DMS79 treated with DMSO at 0.1 percent for 48 hours (cell line): ENCODE results near the gene HOXA6.

Source experiments
- DNase-seq: peaks from one replicate; lab custom pipeline; 2025; lab: John Stamatoyannopoulos, UW

Gene HOXA6

DNA sequence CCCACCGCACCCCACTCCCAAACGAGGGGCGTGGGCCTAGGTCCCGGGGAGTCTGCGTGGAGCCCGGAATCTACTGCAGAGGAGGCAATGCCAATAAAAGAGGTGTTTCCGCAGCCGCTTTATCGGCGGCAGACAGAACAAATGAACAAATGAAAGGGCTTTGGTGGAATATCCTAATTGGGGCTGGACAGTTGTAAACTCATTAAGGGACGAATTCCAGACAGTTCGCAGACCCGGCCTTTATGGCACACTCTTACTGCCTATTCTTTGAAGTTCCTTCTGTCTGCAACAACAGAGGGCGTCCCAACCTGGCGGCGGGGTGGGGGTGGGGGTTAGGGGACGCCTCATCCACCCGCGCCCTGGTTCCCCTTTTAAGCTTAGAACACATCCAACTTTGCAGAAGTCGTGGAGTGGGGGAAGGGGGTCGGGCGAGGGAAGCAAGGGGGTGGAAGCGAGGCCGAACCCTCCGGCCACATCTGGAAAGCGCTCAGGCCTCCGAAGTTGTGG, 13.7 kb upstream of the HOXA6 start:
- DNase-seq: no peak

DNA sequence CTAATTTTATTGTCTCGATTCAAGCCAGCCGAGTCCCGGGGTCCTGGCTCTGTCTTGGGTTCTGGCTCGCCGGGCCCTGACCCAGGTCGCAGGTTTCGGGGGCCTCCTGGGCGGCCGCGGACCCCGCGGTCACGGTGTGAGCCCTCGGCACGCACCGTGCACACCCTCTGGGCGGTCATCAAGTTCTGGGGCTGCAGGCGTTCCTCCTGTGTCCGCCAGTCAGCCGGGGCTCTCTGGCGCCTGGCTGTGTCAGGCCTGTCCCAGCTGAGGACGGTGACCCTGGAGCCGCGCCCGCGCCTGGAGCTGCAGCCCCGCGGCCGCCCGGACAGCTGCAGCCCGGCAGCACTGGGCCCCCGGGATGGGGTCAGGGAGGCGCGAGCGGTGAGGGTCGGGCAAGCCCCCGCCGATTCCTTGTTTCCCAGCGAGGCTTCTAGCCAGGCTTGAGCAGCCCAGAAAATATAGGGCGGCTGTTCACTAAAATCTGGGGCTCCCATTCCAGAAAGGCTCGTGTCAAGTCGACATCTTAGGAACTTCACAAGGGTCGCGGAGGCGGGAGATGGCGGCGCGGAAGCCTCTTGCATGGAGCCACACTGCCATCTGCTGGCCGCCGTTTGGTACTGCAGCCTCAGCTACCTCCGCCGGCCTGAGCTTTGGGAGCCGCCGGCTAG, 13.1 kb upstream of the HOXA6 start:
- peak; percentile 74 for DNase-seq

DNA sequence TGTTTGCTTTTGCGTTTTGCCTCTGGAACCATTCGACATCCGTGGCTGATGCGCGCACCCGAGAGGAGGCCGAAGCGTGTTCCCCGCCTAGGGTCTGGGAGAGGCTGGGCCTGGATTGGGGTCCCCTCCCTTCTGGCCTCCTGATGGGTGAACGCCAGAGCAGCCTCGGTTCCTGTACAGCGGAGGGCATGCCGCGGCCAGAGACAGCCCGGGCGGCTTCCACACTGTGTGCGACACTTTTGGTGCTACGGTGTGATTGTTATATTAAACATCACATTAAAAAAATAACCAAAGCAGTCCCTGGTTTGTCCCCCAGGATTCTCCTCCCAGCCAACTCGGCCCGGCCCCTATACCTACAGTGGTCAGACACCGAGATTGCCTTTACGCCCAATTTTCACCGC, 12.6 kb upstream of the HOXA6 start:
- no peak for DNase-seq

DNA sequence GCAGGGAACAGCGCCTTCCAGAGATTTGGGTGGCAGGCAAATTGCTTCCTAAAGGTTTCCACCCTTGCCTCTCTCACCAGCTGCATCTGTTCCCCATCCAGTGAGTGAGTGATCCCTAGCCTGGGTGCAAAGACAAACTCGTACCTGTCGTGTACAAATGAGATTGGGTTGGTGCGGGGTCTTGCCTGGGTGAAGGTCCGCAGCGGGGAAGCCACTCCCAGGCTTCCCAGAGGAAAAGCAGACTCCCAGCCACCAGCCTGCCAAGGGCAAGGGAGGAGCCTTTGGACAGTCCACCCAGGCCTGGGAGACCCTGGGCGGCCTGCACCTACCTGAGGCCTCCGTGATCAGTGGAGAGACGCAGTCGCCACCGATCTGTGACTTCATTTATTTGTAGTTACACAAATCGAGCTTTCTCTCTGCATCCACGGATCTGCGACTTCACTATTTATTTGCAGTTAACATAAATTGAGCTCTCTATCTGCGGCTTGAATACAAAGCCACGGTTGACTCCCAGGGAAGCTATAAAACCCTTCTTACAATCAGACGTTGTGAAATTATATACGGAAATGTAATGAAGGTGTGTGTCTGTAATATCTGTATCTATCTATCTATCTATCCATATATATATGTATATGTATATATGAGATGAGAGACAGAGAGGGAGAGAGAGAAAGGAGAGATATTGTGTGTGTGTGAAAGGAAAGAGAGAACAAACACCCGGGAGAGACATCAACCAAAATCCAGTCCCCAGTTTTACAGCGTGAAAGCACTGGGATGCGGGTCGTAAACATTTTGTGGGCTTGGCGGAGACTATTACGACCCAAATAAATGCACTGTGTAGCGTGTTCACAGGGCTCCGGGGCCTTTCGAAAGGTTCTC, 11.9 kb upstream of the HOXA6 start:
- DNase-seq: no peak

DNA sequence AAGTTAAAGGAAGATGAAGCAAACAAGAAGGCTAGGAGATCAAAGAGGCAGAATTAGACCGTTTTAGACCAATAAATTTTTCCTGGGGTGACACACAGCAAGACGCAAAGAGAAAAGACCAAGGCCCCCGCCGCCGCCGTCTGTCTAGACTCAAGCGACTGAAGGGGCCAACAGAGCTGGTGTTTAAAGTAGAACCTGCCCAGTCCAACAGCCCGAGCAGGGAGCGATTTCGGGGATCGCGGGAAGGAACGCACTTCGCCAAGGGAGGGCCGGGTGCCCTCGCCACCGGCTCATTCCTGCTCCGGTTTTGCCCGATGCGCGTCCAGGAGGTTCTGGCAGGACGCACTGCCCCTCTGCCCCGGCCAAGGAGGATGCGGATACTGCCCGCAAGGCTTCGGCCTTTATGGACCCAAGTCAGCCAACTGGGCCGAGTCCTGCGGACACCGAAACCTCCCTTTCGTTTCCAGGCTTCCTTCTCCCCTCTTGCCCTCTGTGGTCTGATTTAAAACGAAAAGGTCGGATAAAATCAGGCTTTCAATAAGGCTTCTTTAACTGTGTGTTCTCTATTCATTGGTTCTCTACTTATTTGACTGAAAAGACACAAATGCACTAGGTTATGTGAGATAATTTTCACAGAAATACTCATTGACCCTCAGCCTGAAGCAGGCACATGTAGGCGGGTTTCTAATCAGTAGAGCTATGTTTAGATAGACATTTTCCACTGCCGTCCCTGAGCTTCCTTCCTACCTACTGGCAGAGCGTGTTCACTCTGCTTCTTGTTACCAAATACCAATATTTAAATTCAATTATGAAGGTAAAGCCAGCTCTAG, 11.1 kb upstream of the HOXA6 start:
- DNase-seq: no peak

DNA sequence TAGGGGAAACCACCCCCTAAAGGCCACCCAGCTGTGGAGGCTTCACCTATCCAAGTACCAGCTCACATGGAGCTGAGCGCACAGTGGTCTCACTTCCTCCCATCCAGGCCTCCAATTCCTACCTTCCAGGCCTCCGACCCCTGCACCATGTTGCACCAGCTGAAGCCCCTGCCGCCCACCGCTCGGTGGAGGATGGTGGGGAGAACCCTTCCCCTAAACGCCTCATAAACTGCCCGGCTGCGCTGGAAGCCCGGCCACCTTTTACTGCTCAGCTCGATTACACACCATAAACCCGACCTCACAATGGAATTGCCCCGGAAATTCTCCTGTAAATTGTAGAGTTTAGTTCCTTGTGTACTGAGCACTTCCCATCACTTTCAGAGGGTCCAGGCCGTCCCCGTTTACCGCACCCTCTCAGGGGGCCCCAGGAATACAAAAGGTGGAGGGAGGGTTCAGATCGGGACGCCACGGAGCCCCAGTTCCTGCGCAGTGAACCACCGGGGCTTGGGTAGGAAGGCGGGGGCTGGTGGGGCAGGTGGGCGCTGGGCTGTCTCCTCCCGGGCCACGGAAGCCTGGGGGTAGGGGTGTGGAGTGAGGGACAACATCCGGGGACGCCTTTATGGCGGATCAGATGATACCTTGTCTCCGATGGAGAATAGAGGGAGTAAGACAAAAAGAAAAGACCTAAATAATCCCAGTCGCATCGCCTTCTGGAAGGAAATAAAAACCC, 10.3 kb upstream of the HOXA6 start:
- DNase-seq: no peak

DNA sequence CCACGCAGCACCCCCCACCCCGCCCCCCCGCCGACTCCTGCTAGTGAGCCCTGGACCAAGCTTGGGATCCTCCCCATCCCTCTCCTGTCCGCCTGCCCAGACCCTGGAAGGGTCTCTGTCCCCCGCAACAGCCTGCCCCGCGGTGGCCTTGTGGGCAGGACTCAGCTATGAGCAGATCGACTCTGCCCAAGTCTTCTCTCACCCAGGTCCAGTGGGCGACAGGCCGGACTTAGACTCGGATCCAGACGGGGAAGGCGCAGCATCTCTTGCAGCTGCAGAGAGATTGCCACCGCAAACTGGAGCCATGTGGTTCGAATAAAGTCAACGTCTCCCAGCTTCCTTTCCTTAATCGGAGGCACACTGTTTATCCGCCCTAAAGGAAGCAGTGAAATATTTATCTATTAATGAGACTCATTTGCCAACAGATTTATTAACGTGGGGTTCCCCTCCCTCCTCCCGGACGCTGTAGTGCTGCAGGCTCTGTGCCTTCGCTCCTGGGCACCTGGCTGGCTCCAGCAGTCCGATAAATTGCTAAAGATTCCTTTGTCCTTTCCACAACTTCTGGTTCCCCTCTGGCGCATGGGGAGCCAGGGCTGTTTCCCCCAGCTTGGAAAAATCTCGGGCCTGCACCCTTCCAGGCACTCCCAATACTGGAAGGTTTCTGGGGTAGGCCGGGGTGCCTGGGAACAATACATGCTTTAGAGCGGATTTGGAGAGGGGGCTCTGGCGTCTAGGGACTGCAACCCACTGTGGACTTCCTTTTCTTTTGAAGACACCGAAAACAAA, 9.5 kb upstream of the HOXA6 start:
- DNase-seq: no peak

DNA sequence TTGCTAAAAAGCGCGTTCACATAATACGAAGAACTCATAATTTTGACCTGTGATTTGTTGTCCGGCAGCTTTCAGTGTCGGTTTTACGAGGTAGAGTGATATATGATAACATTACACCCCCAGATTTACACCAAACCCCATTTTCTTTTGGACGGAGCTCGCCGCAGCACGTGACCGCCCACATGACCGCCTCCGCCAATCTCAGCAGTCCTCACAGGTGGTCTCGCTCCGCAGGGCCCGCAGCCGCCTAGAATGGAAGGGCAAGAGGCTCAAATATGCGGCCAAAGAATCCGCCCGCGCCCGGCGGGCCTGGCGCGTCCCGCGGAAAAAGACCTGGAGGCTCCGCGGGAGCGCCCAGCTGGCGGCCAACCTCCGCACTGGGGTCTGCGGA, 8.9 kb upstream of the HOXA6 start, which contains the start of gene HOXA7:
Gene HOXA7, minus strand, starts transcription at position 168 of the 391 bp plus-strand sequence. Its CDS starts 130 bp downstream, at position 38.
- DNase-seq: no peak

DNA sequence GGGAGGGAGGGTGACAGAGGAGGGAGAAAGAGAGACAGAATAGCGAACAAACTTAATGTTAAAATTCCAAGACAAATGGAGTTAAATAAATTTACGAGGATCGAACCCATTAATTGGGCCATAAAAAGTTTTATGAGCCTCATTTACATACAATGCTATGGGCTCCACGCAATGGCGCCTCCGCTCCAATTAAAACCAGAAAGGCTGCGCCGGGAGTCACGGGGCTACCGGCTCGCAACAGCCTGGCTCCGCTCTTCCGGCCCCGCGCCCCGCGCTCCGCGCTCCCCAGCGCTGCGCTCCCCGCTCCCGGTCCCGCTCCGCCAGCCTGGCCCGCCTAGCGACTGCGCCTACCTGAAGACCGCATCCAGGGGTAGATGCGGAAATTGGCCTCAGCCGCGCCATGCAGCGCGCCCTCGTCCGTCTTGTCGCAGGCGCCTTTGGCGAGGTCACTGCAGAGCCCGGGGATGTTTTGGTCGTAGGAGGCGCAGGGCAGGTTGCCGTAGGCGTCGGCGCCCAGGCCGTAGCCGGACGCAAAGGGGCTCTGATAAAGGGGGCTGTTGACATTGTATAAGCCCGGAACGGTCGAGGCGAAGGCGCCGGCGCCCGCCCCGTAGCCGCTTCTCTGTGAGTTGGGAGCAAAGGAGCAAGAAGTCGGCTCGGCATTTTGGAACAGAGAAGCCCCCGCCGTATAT, 8.4 kb upstream of the HOXA6 start:
- DNase-seq: no peak

DNA sequence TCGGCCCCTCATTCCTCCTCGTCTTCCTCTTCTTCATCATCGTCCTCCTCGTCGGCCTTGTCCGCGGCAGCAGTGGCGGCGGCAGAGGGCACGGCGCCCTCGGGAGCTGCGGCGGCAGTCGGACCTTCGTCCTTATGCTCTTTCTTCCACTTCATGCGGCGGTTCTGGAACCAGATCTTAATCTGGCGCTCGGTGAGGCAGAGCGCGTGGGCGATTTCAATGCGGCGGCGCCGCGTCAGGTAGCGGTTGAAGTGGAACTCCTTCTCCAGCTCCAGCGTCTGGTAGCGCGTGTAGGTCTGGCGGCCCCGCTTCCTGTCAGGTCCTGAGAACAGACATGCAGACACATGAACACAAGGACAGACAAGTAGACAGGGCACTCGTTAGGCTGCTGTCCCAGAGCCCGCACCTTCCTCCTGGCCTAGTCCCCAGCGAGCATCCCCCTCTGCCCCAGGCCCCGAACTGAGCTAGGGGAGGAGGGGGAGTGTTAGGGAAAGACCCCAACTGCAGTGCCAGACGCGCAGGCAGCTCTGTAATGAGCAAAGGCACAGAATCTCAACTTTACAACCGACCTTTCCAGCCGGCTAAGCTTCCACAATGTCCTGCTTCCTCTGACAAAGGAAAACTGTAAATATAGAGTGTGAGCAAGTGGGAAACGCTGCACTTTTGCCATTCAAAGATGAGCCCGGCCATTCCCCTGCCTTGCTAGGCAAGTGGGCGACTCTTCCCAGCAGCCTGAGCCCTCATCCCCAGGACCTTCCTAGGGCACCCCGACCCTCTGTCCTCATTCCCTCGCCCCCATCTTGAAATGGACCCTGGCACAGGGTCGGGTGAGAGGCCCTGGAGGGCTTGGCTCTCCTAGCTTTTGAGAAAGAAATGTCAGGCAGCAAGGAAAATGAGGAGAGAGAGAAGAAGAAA, 7.6 kb upstream of the HOXA6 start:
- no peak for DNase-seq

DNA sequence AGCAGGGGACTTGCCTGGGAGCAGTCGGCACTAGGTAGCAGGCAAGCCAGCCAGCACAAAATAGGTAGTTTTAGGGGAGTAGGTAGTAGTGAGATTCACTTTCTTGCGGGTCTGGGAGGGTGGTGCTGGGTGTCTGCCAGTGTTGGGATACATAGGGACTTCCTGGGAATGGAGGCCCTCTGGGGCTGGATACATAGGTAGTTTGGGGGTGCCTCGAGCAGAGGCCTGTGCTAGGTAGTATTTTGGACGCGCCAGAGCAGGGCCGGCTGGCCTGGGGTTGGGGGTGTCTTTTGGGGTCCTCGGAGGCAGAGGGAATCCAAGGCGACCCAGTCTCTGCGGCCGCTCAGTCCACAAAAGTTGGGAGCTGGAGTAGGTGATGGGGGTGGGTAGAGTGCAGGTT, 6.8 kb upstream of the HOXA6 start:
- no peak for DNase-seq

DNA sequence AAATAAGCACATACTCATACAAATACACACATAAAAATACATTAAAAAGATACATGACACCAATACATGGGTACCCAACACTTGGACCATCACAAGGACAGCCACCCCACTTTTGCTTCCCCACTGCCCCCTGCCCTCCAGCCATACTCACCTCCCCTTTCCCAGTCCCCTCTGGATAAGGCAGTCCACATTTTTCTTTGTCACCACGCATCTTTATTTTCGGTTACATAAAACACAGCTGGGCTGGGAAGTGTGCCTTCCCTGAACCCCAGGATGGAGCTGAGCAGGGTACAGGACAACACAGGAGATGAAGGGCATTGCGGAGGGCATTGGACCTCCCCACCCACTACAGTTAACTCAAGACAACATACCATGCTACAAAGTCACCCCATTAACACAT, 6.0 kb upstream of the HOXA6 start:
- no peak for DNase-seq

DNA sequence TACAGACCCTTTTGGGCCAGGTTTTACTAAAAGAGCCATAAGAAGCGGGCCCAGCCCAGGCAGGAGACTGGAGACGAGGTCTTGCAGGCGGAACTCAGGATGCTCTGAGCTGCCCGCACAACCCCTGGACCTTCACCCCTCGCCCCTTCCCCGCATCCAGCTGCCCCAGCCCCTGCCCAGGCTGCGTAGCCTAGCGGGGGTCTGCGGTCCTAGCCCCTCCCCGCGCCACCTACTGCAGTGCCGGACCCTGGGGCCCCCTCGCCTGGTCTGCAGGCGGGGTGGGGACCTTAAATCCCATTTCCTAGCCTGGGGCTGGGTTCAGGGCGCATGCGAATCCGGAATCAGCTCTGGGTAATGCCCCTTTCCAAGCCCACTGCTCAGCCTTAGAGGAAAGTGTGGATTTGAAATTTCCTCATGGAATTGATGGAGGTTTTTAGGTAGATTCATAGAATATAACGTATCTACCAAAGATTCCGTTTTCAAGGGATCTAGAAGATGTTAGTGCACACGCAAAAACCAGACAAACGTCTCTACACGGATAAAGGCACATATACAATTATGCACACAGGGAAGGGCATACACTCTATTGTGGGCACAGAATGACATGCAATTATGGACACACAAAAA, 5.4 kb upstream of the HOXA6 start:
- DNase-seq: no peak

DNA sequence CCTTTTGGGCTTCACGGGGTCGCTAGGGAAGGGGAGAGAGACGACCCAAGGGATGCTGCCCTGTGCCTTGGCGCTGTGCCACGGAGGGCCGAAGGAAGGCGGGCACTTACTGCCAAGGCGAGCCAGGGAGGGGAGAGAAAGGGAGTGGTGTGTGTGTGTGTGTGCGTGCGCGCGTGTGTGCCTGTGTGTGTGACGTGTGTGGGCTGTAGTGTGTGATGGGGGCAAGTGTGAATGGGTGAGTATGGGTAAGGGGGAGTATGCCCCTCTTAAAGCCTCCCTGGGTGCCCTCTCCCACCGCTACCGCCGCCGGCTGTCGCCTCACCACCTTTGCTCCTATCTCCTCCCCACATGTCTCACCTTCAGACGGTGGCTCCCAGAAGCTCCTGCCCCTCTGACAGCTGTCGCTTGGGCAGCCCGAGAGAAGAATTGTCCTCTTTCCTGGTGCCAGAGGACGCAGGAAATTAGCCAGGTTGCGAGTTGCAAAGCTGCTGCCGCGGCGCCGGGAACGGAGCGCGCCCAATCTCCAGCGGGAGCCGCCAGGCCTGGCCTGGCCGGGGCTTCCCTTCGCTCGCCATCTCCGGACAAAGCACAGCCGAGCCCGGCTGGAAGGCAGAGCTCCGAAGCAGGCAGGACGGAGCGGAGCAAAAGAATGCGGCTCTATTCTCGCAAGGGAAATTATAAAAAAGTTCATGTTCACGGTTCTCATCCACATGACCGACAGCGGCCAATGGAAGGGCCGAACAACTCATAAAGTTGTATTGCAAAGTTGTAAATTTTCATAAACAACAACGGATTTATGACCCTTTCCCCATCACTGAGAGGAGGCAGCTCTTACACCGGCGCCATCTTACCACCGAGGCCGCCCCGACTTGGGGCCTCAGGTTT, 4.6 kb upstream of the HOXA6 start, which contains the start of gene HOXA3:
Gene HOXA3, minus strand, starts transcription at position 653 of the 885 bp plus-strand sequence. CDS start 41,943 bp downstream, outside the sequence.
- DNase-seq: peak; percentile 42

DNA sequence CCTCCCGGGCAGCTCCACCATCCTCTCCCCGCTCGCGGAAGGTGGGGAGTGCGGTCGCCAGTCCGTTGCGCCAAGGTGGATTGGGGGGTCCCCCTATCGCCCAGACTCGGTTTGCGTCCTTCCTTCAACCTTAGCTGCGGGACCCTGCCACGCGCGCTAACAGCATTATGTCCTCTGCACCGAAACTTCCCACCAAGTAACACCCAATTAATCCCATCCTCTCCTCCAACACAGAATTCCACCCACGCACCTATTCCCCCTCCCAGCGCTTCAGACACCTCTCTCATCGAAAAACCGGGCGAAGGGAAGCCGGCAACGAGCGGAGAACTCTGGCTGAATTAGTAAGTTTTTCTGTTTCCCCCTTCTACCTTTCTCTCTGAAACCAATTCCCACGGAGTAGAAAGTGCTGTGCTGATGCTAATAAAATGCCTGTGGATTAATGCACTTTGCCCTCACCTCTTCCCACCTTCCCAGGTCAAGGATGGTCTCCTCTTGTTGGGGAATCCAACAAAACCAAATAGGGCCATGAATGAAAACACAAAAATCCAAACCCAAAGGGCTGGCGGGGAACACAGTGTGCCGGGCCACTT, 3.9 kb upstream of the HOXA6 start:
- peak; percentile 76 for DNase-seq

DNA sequence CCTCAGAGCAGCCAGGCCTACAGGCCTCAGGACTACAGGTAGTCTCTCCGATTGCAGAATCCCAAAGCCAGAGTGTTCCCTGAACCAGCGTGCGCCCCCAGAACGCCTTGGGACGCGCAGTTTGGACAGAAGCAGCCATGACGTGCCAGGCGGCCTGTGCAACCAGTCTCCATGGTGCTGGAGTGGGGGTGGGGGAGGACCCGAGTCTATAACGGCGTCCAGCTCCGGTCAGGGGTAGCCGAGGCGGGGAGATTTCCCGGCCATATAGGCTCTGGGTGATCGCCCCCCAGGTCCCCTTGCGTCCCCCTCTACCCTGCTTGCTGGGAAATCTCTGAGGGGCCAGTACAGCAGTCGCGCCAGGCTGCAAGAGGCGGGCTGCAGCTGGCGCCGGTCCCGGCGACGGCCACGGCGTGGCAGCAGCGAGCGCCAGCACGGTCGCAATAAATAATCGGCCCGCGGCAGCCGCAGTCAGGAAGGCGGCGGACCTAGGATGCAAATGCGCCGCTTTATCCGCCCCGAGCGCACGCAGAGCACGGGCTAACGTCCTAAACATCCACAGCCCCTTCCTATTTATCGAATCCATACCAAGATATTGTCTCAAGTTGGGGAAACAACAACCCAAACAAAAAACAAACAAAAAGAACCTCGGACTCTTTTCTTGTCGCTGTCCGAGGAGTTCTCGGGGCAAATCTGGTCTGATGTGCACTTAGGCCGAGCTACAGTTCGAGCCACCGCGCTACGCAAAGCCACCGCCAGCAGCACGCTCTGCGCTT, 3.2 kb upstream of the HOXA6 start:
- DNase-seq: peak; percentile 81
